Subcutaneous abdominal adipose tissue (tissue), 5 donors: ENCODE measurements around the gene OTX1.

Experiments
- H3K27ac ChIP-seq: one replicate; pipeline ENCODE4 v1.7.0; 2013; ENCODE audit warnings: low read depth, mild to moderate bottlenecking, inconsistent platforms, low read length, moderate library complexity
- H3K27me3 ChIP-seq, 5 donors: one replicate each; pipeline ENCODE4 v1.7.0; 2013; ENCODE audit warnings: low read length in 5 of 5, inconsistent platforms in 1 of 5; ENCODE audit not compliant: control insufficient read depth in 5 of 5, insufficient read depth in 4 of 5
- H3K36me3 ChIP-seq, 5 donors: one replicate each; pipeline ENCODE4 v1.7.0; 2013; ENCODE audit warnings: low read length in 5 of 5; ENCODE audit not compliant: control insufficient read depth in 5 of 5, insufficient read depth in 5 of 5
- H3K4me1 ChIP-seq, 5 donors: one replicate each; pipeline ENCODE4 v1.7.0; 2013; ENCODE audit warnings: low read length in 5 of 5, mild to moderate bottlenecking in 3 of 5, moderate library complexity in 1 of 5; ENCODE audit not compliant: control insufficient read depth in 5 of 5, insufficient read depth in 5 of 5
- H3K4me3 ChIP-seq, 5 donors: one replicate each; pipeline ENCODE4 v1.7.0; 2013; ENCODE audit warnings: low read length in 5 of 5, low read depth in 1 of 5
- H3K9ac ChIP-seq, 5 donors: one replicate each; pipeline ENCODE4 v1.7.0; 2013; ENCODE audit warnings: low read length in 5 of 5, mild to moderate bottlenecking in 4 of 5, moderate library complexity in 3 of 5
- H3K9me3 ChIP-seq, 5 donors: one replicate each; pipeline ENCODE4 v1.7.0; 2013; ENCODE audit warnings: low read length in 5 of 5; ENCODE audit not compliant: control insufficient read depth in 5 of 5
- donor health status: healthy.
- donor health status: healthy.
- donor health status: healthy.
- donor health status: healthy.
- donor health status: healthy.

The OTX1 gene

GRCh38 chr2:63058144-63058920 lies 7.7 kb downstream of the OTX1 start:
- Histone ChIP-seq H3K9ac (no peak overlapping the region), H3K36me3 (no peaks in the 10 kb centered on the region), H3K27me3 (peaks cover 58 to 87% (median 74%) of the 10 kb centered on the region in 5 donors), H3K4me1 (peaks cover 4 to 63% (median 50%) of the 10 kb centered on the region in 5 donors), H3K9me3 (peaks cover 0 to 6% (median 0%) of the 10 kb centered on the region in 5 donors), H3K27ac (no peak overlapping the region), H3K4me3 (peak overlapping the region; percentile 30 to 56 (median 39))

GRCh38 chr2:63058921-63059792 lies 8.5 kb downstream of the OTX1 start:
- no peak overlapping the region for H3K9ac ChIP-seq
- no peak overlapping the region for H3K27ac ChIP-seq
- no peaks in the 10 kb centered on the region for H3K36me3 ChIP-seq
- H3K4me3 ChIP-seq = peak overlapping the region in 4 of 5 donors; percentile 30 to 56 (median 42)
- peaks cover 54 to 84% (median 70%) of the 10 kb centered on the region in 5 donors for H3K27me3 ChIP-seq
- H3K9me3 ChIP-seq = peaks cover 0 to 6% (median 0%) of the 10 kb centered on the region in 5 donors
- peaks cover 4 to 55% (median 46%) of the 10 kb centered on the region in 5 donors for H3K4me1 ChIP-seq

- Histone ChIP-seq H3K27ac (no peak overlapping the region), H3K4me3 (peak overlapping the region in 1 of 5 donors; percentile 56), H3K4me1 (peaks cover 4 to 47% (median 40%) of the 10 kb centered on the region in 5 donors), H3K36me3 (no peaks in the 10 kb centered on the region), H3K9me3 (peaks cover 0 to 6% (median 0%) of the 10 kb centered on the region in 5 donors), H3K9ac (no peak overlapping the region), H3K27me3 (peaks cover 46 to 81% (median 62%) of the 10 kb centered on the region in 5 donors)
Measured at GRCh38 chr2:63059793-63060471, 9.3 kb downstream of the OTX1 start.

GRCh38 chr2:63060472-63060991 lies 9.9 kb downstream of the OTX1 start:
- H3K27me3 ChIP-seq = peaks cover 40 to 76% (median 56%) of the 10 kb centered on the region in 5 donors
- H3K4me1 ChIP-seq = peaks cover 4 to 41% (median 34%) of the 10 kb centered on the region in 5 donors
- no peaks in the 10 kb centered on the region for H3K36me3 ChIP-seq
- peaks cover 0 to 6% (median 0%) of the 10 kb centered on the region in 5 donors for H3K9me3 ChIP-seq
- H3K4me3 ChIP-seq = no peak overlapping the region
- no peak overlapping the region for H3K9ac ChIP-seq
- no peak overlapping the region for H3K27ac ChIP-seq

GRCh38 chr2:63064197-63064596 lies 13.6 kb downstream of the OTX1 start:
- Histone ChIP-seq H3K9ac (no peak overlapping the region), H3K4me1 (peaks cover 0 to 8% (median 4%) of the 10 kb centered on the region in 5 donors), H3K36me3 (no peaks in the 10 kb centered on the region), H3K9me3 (no peaks in the 10 kb centered on the region), H3K27ac (no peak overlapping the region), H3K27me3 (peaks cover 9 to 54% (median 38%) of the 10 kb centered on the region in 5 donors), H3K4me3 (no peak overlapping the region)

- H3K9ac ChIP-seq = no peak overlapping the region
- H3K4me1 ChIP-seq = peaks cover 0 to 3% (median 0%) of the 10 kb centered on the region in 5 donors
- no peaks in the 10 kb centered on the region for H3K9me3 ChIP-seq
- no peak overlapping the region for H3K4me3 ChIP-seq
- no peaks in the 10 kb centered on the region for H3K36me3 ChIP-seq
- peaks cover 4 to 49% (median 33%) of the 10 kb centered on the region in 5 donors for H3K27me3 ChIP-seq
- no peak overlapping the region for H3K27ac ChIP-seq
Measured at GRCh38 chr2:63064661-63065060, 14.0 kb downstream of the OTX1 start.

DNA sequence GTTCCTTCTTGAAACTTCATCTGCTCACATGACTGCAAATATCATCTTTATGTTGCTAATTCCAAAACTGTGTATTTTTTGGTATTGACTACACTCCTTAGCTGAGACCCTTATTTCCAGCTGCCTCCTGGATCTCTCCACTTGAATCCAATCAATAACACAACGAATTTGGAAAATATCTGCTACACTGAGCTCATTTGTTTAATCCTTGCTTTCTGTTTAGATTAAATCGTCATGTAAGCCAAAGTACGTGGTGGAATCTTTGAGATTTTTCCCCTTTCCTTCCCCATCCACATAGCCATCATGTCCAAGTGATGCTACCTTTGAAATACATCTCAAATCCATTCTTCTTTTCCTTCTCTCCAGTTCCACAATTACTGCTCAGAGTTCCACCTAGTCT lies 15.6 kb downstream of the OTX1 start:
- Histone ChIP-seq H3K36me3 (no peaks in the 10 kb centered on the region), H3K27ac (no peak overlapping the region), H3K4me3 (no peak overlapping the region), H3K9ac (no peak overlapping the region), H3K27me3 (peaks cover 4 to 39% (median 28%) of the 10 kb centered on the region in 5 donors), H3K4me1 (no peaks in the 10 kb centered on the region), H3K9me3 (no peaks in the 10 kb centered on the region)

- no peaks in the 10 kb centered on the region for H3K9me3 ChIP-seq
- peaks cover 4 to 33% (median 26%) of the 10 kb centered on the region in 5 donors for H3K27me3 ChIP-seq
- no peak overlapping the region for H3K4me3 ChIP-seq
- H3K4me1 ChIP-seq = no peaks in the 10 kb centered on the region
- H3K27ac ChIP-seq = no peak overlapping the region
- H3K9ac ChIP-seq = no peak overlapping the region
- no peaks in the 10 kb centered on the region for H3K36me3 ChIP-seq
Measured at GRCh38 chr2:63066838-63067237, 16.2 kb downstream of the OTX1 start.

DNA sequence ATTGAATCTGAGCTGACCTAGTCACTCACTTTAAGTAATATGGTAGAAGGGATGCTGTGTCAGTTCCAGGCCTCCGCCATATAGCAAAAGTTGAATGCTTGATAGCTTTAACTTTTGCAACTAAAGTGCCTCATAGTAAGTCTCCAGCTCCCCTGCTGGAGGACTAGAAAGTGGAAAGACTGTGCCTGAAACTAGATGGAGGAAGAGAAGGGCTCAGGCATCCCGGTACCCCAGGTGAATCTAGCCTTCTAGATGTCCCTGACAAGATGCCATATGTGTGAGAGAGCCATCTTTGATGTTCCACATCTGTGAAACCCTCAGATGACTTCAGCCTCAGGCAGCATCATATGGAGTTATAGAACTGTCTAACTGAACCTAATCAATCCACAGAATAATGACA lies 21.0 kb downstream of the OTX1 start:
- Histone ChIP-seq H3K9me3 (no peaks in the 10 kb centered on the region), H3K4me1 (no peaks in the 10 kb centered on the region), H3K9ac (no peak overlapping the region), H3K27me3 (peaks cover 0 to 10% (median 4%) of the 10 kb centered on the region in 5 donors), H3K27ac (no peak overlapping the region), H3K4me3 (no peak overlapping the region), H3K36me3 (no peaks in the 10 kb centered on the region)
